NK-92 (cell line): ENCODE results near the gene SPAG8.

Source experiments
- DNase-seq: peaks from one replicate; lab custom pipeline; 2025; ENCODE audit not compliant: unreplicated experiment; lab: John Stamatoyannopoulos, UW

Gene SPAG8

DNA sequence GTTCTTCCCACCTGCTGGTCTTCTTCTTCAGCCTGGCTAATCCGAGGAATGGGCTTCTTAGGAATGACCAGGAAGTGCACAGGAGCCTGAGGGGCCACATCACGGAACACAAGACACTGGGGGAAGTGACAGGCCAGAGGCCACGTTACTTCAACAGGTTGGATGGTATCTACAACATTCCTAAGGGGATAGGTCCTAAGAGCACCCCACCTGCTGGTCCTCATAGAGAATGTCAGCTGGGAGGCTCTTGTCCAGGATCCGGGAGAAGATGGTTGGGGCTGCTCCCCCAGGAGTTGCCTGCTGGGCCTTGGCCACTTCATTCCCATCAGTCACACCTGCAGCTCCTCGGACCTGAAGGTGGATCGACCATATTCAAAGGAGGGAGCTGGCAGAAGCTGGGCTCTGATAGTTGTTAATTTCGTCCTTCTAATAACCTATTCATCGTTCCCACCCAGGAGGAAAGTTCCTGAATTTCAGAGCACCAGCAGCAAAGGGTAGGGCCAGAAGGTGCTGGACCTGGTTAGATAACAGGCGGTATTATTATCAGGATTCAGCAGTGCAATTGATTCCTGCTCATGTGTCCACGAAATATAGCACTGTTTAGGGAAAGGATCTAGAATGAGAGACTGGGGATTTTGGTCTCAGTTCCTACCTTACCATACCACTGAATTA, 1.5 kb upstream of the SPAG8 start:
- no peak for DNase-seq

- no peak for DNase-seq
These were observed 559 bp downstream of the SPAG8 start for GRCh38 chr9:35811381-35812024.

GRCh38 chr9:35810122-35810521, 1.9 kb downstream of the SPAG8 start:
- DNase-seq, result no peak

- no peak for DNase-seq
These were observed 3.6 kb downstream of the SPAG8 start for GRCh38 chr9:35808433-35808832.

- DNase-seq, result no peak
These were observed 6.0 kb downstream of the SPAG8 start for GRCh38 chr9:35806101-35806500.

- no peak for DNase-seq
These were observed 10.5 kb downstream of the SPAG8 start for GRCh38 chr9:35801328-35802128.

- no peak for DNase-seq
These were observed 11.5 kb downstream of the SPAG8 start for GRCh38 chr9:35800530-35800929.

DNA sequence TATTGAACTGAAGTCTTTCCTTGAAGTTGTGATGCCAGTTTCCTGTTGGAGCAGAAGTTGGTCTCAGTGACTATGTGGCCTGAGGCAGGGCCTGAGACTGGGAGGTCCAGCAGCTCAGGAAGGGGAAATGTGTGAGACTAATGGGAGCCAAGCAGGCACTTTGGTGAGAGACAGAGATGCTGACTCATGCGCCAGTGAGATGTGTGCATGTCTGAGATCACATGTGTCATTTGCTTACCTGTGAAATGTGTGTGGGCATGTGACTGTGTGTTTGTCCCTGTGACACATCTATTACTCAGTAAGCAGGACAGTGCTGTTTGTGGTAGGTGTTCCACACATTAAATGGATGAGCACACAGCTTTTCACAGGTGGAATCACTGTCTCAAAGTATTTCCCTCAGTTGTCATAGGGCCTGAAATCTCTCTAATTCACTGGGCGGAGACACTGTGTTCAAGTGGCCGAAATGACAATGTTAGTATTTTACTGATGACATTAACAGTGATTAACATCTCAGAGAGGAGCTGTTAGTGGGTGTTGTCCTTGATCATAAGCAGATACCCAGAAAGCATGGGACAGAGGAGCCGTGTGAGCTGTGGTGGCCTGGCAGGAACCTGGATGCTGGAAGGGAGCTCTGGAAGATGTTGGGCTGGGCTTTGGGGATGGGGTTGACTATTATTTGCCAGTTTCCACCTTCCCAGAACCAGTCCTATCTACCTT, 13.2 kb downstream of the SPAG8 start:
- no peak for DNase-seq

DNA sequence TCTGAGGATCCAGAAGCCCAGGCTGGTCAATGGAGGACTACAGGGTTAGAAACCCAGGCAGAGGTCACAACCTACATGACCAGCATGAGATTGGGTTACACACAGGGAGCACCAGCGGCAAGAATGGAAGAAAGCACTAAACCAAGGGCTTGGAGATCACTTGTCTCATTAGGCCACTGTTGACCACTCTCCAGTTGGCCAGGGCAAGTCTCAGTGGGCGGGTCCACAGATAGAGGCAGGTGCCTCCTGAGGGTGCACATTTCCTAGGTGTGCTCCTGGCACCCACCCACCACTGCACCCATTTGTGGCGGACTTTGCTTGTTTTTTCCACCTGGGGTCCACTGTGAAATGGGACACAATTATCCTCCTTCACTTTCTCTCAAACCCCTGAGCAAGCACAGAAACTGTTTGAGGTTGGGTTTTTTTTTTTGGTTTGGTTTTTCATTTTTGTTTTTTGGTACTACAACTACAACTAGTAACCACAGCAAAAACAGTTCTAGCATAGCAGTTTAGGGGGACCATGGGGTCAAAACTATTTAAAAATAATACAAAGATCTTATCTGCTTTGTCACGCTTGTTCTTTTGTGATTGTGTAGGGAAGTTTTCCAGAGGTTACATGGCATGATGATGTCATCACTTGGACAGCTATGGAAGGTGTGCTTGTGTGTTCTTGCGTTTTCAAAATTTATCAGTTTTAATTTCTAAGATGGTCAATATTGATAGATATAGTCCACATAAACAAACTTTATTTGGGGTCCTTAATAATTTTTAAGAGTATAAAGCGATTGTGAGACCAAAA, 14.6 kb downstream of the SPAG8 start:
- no peak for DNase-seq

DNA sequence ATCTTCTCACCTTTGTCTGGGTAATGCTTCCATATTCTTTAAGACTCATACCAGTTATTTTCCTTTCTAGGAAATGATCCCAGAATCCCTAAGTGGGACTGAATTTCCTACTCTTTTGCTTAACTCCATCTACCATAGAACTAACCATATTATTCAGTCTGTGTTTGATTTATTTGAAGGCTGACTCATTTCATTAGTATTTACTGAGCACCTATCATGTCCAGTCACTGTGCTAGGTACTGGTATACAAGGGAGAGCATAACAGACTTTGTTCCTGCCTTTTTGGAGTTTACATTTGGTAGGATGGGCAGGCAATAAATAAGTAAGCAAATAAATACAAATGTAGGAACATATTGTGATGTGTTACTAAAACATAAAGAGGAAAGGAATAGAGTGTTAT, 16.4 kb downstream of the SPAG8 start:
- no peak for DNase-seq

DNA sequence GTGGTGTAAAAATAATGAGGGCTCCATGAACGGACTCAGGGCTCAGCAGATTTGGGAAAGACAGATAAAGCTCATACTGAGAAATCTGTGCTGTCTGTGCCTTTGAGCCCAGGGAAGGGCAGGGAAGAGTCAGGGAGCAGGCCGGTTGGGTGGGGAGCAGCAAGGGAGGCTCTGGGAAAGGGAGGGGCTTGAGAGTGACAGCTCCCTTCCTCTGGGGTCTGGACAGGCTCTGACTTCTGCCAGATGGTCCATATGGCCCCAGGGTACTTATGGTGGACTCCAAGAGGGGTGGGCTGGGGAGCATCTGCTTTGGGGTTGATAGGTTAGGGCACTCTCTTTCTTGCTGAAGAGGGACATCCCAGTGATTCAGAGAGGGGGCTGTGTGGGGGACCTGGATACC, 18.6 kb downstream of the SPAG8 start:
- DNase-seq, result no peak

- no peak for DNase-seq
These were observed 19.2 kb downstream of the SPAG8 start for GRCh38 chr9:35792826-35793225.

- no peak for DNase-seq
These were observed 19.8 kb downstream of the SPAG8 start for GRCh38 chr9:35792024-35792813.

GRCh38 chr9:35791297-35791921, 20.7 kb downstream of the SPAG8 start, which contains the start of gene NPR2:
NPR2 (plus strand) TSS chr9:35791591; CDS start chr9:35792409, 818 bp downstream.
- no peak for DNase-seq

- DNase-seq, result no peak
These were observed 21.4 kb downstream of the SPAG8 start for GRCh38 chr9:35790385-35791296.

GRCh38 chr9:35790025-35790384, 22.1 kb downstream of the SPAG8 start:
- no peak for DNase-seq

- no peak for DNase-seq
These were observed 22.5 kb downstream of the SPAG8 start for GRCh38 chr9:35789541-35789940.

DNA sequence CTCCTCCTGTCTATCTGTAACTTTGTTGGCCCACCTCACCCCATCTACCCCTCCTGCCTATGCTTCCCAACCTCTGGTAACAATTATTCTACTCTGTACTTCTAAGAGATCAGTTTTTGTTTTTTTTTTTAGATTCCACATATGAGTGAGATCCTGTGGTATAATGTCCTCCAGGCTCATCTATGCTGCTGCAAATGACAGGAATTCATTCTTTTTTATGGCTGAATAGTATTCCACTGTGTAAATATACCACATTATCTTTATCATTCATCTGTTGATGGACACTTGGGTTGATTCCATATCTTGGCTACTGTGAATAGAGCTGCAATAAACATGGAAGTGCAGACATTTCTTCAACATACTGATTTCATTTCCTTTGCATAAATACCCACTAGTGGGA, 28.6 kb downstream of the SPAG8 start:
- DNase-seq, result no peak
